SK-N-SH treated with all-trans-retinoic acid at 6 μM for 48 hours (cell line): ENCODE results near the gene SRCAP.

Source experiments
- BACH2 ChIP-seq: fragments of 250-450 bp; sonication (Bioruptor Pico); IDR thresholded peaks from 2 replicates; pipeline ENCODE4 v1.9.0; 2021; ENCODE audit warnings: mild to moderate bottlenecking, borderline replicate concordance
- GLIS3 ChIP-seq: fragments of 250-450 bp; sonication (Bioruptor Pico); IDR thresholded peaks from 2 replicates; pipeline ENCODE4 v1.5.0; 2020; ENCODE audit warnings: mild to moderate bottlenecking, moderate library complexity
- PATZ1 ChIP-seq: fragments of 250-450 bp; sonication (Bioruptor Pico); IDR thresholded peaks from 2 replicates; pipeline ENCODE4 v1.8.0; 2020; ENCODE audit warnings: mild to moderate bottlenecking, moderate library complexity, borderline replicate concordance
- RARB ChIP-seq: fragments of 250-450 bp; sonication (Bioruptor Pico); IDR thresholded peaks from 2 replicates; pipeline ENCODE4 v1.8.0; 2021; ENCODE audit warnings: mild to moderate bottlenecking, moderate library complexity
- ZFP3 ChIP-seq: fragments of 250-450 bp; sonication (Bioruptor Pico); IDR thresholded peaks from 2 replicates; pipeline ENCODE4 v1.5.0; 2020; ENCODE audit warnings: mild to moderate bottlenecking, moderate library complexity

- TF ChIP-seq RARB (no peak), BACH2 (CRISPR knock-in tag) (no peak), GLIS3 (CRISPR knock-in tag) (no peak), PATZ1 (no peak), ZFP3 (no peak)
Observed at GRCh38 chr16:30710971-30711370, 12.0 kb downstream of the SRCAP start.
